ENCODE results near the gene EDEM3. TPM values are rescaled to one million over a fixed set of nuclear protein-coding genes. Genes with fewer than 3 reads are reported as not detected.

EDEM3 gene
- total RNA-seq, 4 donors from 2014 or later = 28.1 to 57.0 (median 42.7) TPM

DNA sequence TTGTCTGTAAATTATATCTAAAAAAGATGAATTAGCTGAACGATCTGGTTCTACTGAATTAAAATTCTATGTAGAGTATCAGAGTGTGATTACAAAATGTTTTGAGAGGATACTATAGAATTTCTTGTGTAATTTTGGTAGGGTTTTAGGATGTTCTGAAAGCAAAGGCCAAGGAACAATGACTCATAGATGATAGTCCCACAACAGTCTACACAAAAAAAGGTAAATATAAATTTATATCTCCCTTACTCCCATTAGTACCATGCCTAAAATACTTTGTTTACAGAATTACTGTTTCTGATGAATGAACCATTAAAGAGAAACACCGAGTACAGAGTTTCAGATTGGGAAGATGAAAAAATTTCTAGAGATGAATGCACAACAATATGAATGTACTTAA, 9.5 kb downstream of the EDEM3 start:
- H3K27ac ChIP-seq = peak overlapping the region in 1 of 4 donors; percentile 13
- intact Hi-C loops (cut with DNase I; ENCODE audit: low total_unique reads) = no loop called here

DNA sequence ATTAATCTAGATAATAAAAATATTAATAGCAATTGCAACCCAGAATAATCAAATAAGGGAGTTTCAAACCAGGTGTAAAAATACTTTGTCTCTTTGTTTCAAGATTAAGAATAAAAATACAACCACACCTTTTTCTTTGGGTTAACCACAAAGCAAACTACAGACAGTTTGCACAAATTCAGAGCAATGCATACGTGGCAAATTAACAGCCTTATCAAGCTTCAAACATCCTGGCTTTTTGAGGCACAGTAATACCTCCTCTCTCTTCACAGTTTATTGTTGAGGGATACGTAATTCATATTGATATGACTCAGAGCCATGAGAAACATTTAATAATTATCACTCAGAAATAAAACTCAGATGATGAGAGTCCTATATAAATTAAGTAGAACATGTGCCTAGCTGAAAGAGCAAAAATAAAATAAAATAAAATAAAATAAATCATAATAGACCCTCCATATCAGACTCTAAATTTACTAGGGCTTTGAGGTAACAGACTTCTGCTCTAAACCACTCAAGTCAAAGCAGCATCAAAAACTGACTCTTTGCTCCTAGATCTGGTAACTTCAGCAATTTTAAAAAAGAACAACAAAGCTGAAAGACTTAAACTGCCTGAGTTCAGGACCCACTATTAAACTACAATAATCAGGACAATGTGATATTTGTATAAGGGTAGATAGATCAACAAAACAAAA, 11.4 kb downstream of the EDEM3 start:
- no peak overlapping the region for H3K27ac ChIP-seq
- peaks cover 0 to 34% (median 12%) of the 10 kb centered on the region in 4 donors for H3K4me1 ChIP-seq
- no peak overlapping the region for H3K4me3 ChIP-seq
- 34 to 53% methylated on average over 2 of the region's 2 CpGs for WGBS, 2 donors (ENCODE audit: low coverage in 1 of 2)
- H3K36me3 ChIP-seq = no peaks in the 10 kb centered on the region
- TF ChIP-seq EP300 (IDR thresholded peaks at IDR 0.05; ENCODE audit: low read depth) (no peak), POLR2A (IDR thresholded peaks at IDR 0.05) (no peak), POLR2AphosphoS5 (IDR thresholded peaks at IDR 0.05) (no peak)
- TF ChIP-seq, protein P1, sequence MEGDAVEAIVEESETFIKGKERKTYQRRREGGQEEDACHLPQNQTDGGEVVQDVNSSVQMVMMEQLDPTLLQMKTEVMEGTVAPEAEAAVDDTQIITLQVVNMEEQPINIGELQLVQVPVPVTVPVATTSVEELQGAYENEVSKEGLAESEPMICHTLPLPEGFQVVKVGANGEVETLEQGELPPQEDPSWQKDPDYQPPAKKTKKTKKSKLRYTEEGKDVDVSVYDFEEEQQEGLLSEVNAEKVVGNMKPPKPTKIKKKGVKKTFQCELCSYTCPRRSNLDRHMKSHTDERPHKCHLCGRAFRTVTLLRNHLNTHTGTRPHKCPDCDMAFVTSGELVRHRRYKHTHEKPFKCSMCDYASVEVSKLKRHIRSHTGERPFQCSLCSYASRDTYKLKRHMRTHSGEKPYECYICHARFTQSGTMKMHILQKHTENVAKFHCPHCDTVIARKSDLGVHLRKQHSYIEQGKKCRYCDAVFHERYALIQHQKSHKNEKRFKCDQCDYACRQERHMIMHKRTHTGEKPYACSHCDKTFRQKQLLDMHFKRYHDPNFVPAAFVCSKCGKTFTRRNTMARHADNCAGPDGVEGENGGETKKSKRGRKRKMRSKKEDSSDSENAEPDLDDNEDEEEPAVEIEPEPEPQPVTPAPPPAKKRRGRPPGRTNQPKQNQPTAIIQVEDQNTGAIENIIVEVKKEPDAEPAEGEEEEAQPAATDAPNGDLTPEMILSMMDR (IDR thresholded peaks at IDR 0.05) = no peak
- H3K9me3 ChIP-seq = no peaks in the 10 kb centered on the region
- no peaks in the 10 kb centered on the region for H3K27me3 ChIP-seq
- DNase-seq = no peak
- intact Hi-C loops (cut with DNase I; ENCODE audit: low total_unique reads) = no loop called here
- in situ Hi-C loops (cut with MboI; ENCODE audit: low pct_ligation_motif_present in 1 of 4, low pct_unique_long_range_greater_than_20kb in 1 of 4, low sequenced_read_pairs in 3 of 4) = no loop called here

More for the DNA sequence above, 9.5 kb downstream of the EDEM3 start:
- in situ Hi-C loops (cut with MboI; ENCODE audit: low pct_ligation_motif_present in 1 of 4, low pct_unique_long_range_greater_than_20kb in 1 of 4, low sequenced_read_pairs in 3 of 4) = no loop called here
- H3K9me3 ChIP-seq = no peaks in the 10 kb centered on the region
- no peaks in the 10 kb centered on the region for H3K36me3 ChIP-seq
- no peaks in the 10 kb centered on the region for H3K27me3 ChIP-seq
- no peak overlapping the region for H3K4me3 ChIP-seq
- 84 to 87% methylated on average over 2 of the region's 2 CpGs for WGBS, 2 donors (ENCODE audit: low coverage in 1 of 2)
- H3K4me1 ChIP-seq = peaks cover 0 to 42% (median 12%) of the 10 kb centered on the region in 4 donors
- TF ChIP-seq EP300 (IDR thresholded peaks at IDR 0.05; ENCODE audit: low read depth) (no peak), POLR2AphosphoS5 (IDR thresholded peaks at IDR 0.05) (no peak), POLR2A (IDR thresholded peaks at IDR 0.05) (no peak)
- TF ChIP-seq, protein P1 (IDR thresholded peaks at IDR 0.05) = no peak
- DNase-seq = no peak

DNA sequence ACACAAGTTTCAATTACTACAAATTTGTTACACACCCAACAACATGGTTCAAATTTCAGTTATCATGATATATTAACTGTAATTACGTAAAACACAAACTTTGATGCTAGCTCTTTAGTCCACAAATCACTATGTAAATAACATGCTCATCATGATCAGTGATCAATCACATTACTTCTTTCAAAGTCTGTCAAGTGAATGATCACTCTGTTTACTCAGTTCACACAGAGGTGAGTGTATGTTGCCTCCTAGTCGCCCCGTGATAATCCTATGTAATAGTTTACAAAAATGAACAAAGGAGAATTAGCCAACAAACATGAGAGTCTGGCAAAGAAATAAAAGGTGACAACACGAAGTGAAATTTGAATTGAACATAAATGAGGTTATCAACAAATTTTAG, 14.3 kb downstream of the EDEM3 start:
- Histone ChIP-seq H3K9me3 (no peaks in the 10 kb centered on the region), H3K4me1 (peaks cover 0 to 20% (median 10%) of the 10 kb centered on the region in 4 donors), H3K4me3 (no peak overlapping the region), H3K27ac (no peak overlapping the region), H3K27me3 (no peaks in the 10 kb centered on the region), H3K36me3 (peaks cover 0 to 19% (median 9%) of the 10 kb centered on the region in 4 donors)
- in situ Hi-C loops (cut with MboI; ENCODE audit: low pct_ligation_motif_present in 1 of 4, low pct_unique_long_range_greater_than_20kb in 1 of 4, low sequenced_read_pairs in 3 of 4) (no loop called here), intact Hi-C loops (cut with DNase I; ENCODE audit: low total_unique reads) (no loop called here)
- DNase-seq = no peak
- WGBS, 2 donors (ENCODE audit: low coverage in 1 of 2) = 64 to 89% methylated on average over 4 of the region's 4 CpGs
- TF ChIP-seq POLR2A (IDR thresholded peaks at IDR 0.05) (no peak), POLR2AphosphoS5 (IDR thresholded peaks at IDR 0.05) (no peak), EP300 (IDR thresholded peaks at IDR 0.05; ENCODE audit: low read depth) (no peak)
- TF ChIP-seq, protein P1 (IDR thresholded peaks at IDR 0.05) = no peak

DNA sequence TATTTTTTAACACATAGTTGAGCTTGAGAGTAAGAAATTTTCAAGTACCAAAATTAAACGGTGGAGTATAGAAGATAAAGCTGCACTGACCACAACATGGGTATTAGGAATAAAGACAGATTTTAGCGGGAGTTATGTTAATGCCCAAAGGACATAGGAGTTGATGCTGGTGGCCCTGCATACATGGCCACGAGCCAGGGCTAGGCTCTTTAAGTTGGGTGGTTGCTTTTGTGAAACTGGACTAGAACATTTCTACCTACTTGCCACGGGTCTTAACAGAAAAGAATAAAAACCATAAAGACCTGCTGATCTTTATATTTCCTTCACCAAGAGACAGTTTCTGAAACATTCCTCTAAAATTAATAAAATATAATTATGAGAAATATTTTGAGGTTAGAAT, 14.9 kb downstream of the EDEM3 start:
- H3K36me3 ChIP-seq = peaks cover 0 to 25% (median 9%) of the 10 kb centered on the region in 4 donors
- WGBS, 2 donors (ENCODE audit: low coverage in 1 of 2) = 80 to 93% methylated on average over 2 to 4 of the region's 4 CpGs
- no peaks in the 10 kb centered on the region for H3K27me3 ChIP-seq
- intact Hi-C loops (cut with DNase I; ENCODE audit: low total_unique reads) = no loop called here
- H3K9me3 ChIP-seq = no peaks in the 10 kb centered on the region
- no peak for DNase-seq
- H3K27ac ChIP-seq = no peak overlapping the region
- no peak overlapping the region for H3K4me3 ChIP-seq
- H3K4me1 ChIP-seq = peaks cover 0 to 16% (median 9%) of the 10 kb centered on the region in 4 donors
- TF ChIP-seq POLR2AphosphoS5 (IDR thresholded peaks at IDR 0.05) (no peak), POLR2A (IDR thresholded peaks at IDR 0.05) (no peak), EP300 (IDR thresholded peaks at IDR 0.05; ENCODE audit: low read depth) (no peak)
- TF ChIP-seq, protein P1 (IDR thresholded peaks at IDR 0.05) = no peak
- in situ Hi-C loops (cut with MboI; ENCODE audit: low pct_ligation_motif_present in 1 of 4, low pct_unique_long_range_greater_than_20kb in 1 of 4, low sequenced_read_pairs in 3 of 4) = no loop called here

All from transverse colon (tissue), 4 donors.